ENCODE results near the gene KCNQ1.

The KCNQ1 gene

DNA sequence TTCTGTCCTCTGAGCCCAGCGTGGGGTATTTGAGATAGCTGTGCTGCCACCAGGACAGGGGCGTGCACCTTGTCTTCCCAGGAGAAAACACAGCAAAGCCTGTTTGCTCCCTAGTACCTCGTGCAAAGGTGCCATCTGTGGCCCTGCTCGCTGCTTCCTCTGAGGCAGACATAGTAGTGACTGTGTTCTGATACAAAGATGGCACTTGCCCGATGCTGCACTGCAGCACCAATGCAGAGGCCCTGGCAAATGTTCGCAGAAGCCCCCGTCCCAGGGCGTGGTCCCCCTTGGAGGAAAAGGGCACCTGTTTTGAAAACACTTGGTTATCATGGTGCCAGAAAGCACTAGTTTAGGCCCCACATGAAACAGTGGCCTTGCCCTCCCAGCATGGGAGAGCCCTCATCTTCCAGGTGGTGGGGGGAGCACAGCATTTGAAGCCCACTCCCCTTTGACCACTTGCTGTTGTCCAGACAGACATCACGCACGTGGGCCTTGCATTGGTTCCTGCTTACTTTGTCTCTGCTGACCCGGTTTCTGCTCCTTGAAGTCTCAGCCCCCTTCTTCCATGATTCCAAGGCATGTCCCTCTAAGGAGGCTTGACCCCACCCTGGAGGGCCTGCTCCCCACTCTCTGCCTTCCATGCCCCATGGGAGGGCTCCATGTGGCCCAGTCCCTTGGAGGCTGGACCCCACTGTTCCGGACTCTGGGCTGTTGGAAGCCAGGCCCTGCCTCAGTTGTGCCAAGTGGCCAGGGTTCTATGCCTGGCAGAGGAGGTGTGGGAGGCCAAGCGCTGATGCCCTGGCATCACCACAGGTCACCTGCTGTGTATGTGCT lies 145.5 kb downstream of the KCNQ1 start (continued):
- TF ChIP-seq ZNF8 (CRISPR knock-in tag; IDR thresholded peaks at IDR 0.05) (no peak), ZC3H10 (CRISPR knock-in tag; IDR thresholded peaks at IDR 0.05) (no peak), ZNF70 (CRISPR knock-in tag; IDR thresholded peaks at IDR 0.05) (no peak), ZFP3 (CRISPR knock-in tag; IDR thresholded peaks at IDR 0.05) (no peak)
- TF ChIP-seq, protein P1, sequence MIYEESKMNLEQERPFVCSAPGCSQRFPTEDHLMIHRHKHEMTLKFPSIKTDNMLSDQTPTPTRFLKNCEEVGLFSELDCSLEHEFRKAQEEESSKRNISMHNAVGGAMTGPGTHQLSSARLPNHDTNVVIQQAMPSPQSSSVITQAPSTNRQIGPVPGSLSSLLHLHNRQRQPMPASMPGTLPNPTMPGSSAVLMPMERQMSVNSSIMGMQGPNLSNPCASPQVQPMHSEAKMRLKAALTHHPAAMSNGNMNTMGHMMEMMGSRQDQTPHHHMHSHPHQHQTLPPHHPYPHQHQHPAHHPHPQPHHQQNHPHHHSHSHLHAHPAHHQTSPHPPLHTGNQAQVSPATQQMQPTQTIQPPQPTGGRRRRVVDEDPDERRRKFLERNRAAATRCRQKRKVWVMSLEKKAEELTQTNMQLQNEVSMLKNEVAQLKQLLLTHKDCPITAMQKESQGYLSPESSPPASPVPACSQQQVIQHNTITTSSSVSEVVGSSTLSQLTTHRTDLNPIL (CRISPR knock-in tag; IDR thresholded peaks at IDR 0.05; ENCODE audit: low read depth) = no peak

- no peak for ATAC-seq
- TF ChIP-seq RARB (CRISPR knock-in tag; IDR thresholded peaks at IDR 0.05) (no peak), ZNF70 (CRISPR knock-in tag; IDR thresholded peaks at IDR 0.05) (no peak), CSDC2 (CRISPR knock-in tag; IDR thresholded peaks at IDR 0.05) (no peak), BACH2 (CRISPR knock-in tag; IDR thresholded peaks at IDR 0.05; ENCODE audit: borderline replicate concordance) (no peak), SNAI2 (CRISPR knock-in tag; IDR thresholded peaks at IDR 0.05) (no peak), ZNF565 (CRISPR knock-in tag; conservative IDR thresholded peaks at IDR 0.05; ENCODE audit: low read depth) (no peak), ZC3H10 (CRISPR knock-in tag; IDR thresholded peaks at IDR 0.05) (no peak), PATZ1 (CRISPR knock-in tag; IDR thresholded peaks at IDR 0.05; ENCODE audit: borderline replicate concordance) (no peak)
- TF ChIP-seq, protein P2, sequence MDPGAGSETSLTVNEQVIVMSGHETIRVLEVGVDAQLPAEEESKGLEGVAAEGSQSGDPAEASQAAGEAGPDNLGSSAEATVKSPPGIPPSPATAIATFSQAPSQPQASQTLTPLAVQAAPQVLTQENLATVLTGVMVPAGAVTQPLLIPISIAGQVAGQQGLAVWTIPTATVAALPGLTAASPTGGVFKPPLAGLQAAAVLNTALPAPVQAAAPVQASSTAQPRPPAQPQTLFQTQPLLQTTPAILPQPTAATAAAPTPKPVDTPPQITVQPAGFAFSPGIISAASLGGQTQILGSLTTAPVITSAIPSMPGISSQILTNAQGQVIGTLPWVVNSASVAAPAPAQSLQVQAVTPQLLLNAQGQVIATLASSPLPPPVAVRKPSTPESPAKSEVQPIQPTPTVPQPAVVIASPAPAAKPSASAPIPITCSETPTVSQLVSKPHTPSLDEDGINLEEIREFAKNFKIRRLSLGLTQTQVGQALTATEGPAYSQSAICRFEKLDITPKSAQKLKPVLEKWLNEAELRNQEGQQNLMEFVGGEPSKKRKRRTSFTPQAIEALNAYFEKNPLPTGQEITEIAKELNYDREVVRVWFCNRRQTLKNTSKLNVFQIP (CRISPR knock-in tag; IDR thresholded peaks at IDR 0.05; ENCODE audit: borderline replicate concordance, low read depth) = no peak
- TF ChIP-seq, protein P3, sequence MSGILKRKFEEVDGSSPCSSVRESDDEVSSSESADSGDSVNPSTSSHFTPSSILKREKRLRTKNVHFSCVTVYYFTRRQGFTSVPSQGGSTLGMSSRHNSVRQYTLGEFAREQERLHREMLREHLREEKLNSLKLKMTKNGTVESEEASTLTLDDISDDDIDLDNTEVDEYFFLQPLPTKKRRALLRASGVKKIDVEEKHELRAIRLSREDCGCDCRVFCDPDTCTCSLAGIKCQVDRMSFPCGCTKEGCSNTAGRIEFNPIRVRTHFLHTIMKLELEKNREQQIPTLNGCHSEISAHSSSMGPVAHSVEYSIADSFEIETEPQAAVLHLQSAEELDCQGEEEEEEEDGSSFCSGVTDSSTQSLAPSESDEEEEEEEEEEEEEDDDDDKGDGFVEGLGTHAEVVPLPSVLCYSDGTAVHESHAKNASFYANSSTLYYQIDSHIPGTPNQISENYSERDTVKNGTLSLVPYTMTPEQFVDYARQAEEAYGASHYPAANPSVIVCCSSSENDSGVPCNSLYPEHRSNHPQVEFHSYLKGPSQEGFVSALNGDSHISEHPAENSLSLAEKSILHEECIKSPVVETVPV (CRISPR knock-in tag; IDR thresholded peaks at IDR 0.05) = no peak
These were observed 146.4 kb downstream of the KCNQ1 start for GRCh38 chr11:2590965-2591754.

DNA sequence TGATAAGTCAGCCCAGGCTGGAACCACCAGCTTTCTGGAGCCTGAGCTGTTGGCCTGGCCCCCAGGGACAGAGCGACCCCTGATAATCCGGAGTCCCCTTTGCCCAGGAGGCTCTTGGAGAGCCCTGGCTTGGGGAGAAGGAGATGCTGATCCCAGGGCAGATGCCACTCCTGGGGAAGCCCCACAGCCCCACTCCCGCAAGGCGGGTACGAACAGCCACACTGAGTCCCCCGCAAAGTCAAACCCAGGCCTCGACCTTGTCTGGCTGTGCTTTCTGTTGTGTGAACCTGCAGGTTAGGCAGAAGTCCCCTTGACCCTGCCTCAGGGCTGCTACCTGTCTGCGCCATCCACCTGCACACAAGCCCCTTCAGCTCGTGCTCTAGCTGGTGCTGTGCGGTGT lies 147.0 kb downstream of the KCNQ1 start:
- no peak for ATAC-seq
- TF ChIP-seq TCF4 (CRISPR knock-in tag; IDR thresholded peaks at IDR 0.05; ENCODE audit: borderline replicate concordance) (no peak), PATZ1 (CRISPR knock-in tag; IDR thresholded peaks at IDR 0.05; ENCODE audit: borderline replicate concordance) (no peak), GLIS3 (CRISPR knock-in tag; IDR thresholded peaks at IDR 0.05) (no peak), ARNTL (CRISPR knock-in tag; IDR thresholded peaks at IDR 0.05; ENCODE audit: borderline replicate concordance, low read depth) (no peak)
- TF ChIP-seq, protein P3 (CRISPR knock-in tag; IDR thresholded peaks at IDR 0.05) = no peak

Measured in SK-N-SH treated with all-trans-retinoic acid at 6 μM for 48 hours (cell line).